ENCODE data around the gene TRAPPC3. TPM values are rescaled to one million over a fixed set of nuclear protein-coding genes. Genes with fewer than 3 reads are reported as not detected.

Gene TRAPPC3
- total and polyA plus RNA-seq, 9 of the 15 experiments (the other 6 are each of a cell fraction or from before 2014, with no cell fraction given) = 20.6 to 141 (median 112) TPM

- TF ChIP-seq KLF1 (tag; IDR thresholded peaks at IDR 0.05) (peak; percentile 94), RFX7 (CRISPR knock-in tag; IDR thresholded peaks at IDR 0.05) (no peak), RBBP5 (IDR thresholded peaks at IDR 0.05; ENCODE audit: borderline replicate concordance, insufficient read depth, low read length, poor library complexity, severe bottlenecking) (peak; percentile 100), ZNF407 (IDR thresholded peaks at IDR 0.05; ENCODE audit: low read depth) (no peak), GABPB2 (CRISPR knock-in tag; conservative IDR thresholded peaks at IDR 0.05) (no peak), MED1 (CRISPR knock-in tag; IDR thresholded peaks at IDR 0.05; ENCODE audit: borderline replicate concordance) (no peak), XRCC3 (IDR thresholded peaks at IDR 0.05) (no peak), BRF2 (IDR thresholded peaks at IDR 0.05; ENCODE audit: borderline replicate concordance, insufficient read depth, insufficient read length) (no peak), ZNF41 (CRISPR knock-in tag; conservative IDR thresholded peaks at IDR 0.05) (0 out of 2 replicates have a peak, but pooled peaks have one; percentile 29), AFF4 (CRISPR knock-in tag; IDR thresholded peaks at IDR 0.05) (peak; percentile 92; the same call in 1 of the 2 replicates), CBFA2T3 (IDR thresholded peaks at IDR 0.05) (no peak), ZNF764 (CRISPR knock-in tag; IDR thresholded peaks at IDR 0.05; ENCODE audit: low read depth) (no peak), DLX4 (CRISPR knock-in tag; IDR thresholded peaks at IDR 0.05) (no peak)
Observed at GRCh38 chr1:36088577-36089392, 60.5 kb downstream of the TRAPPC3 start, which contains the start of gene ADPRS (continued).

All from K562 (cell line).